Fibroblast of lung (primary cell): ENCODE measurements around the gene MMP20.

ENCODE experiments used
- CTCF ChIP-seq, 2 donors: IDR thresholded peaks in 1 of 2; conservative IDR thresholded peaks in 1 of 2; 1 replicate in 1 of 2; 2 replicates in 1 of 2; pipeline ENCODE4 v1.5.1; 2011 to 2012; ENCODE audit warnings: low read length in 2 of 2, control low read depth in 1 of 2, inconsistent platforms in 1 of 2, low read depth in 1 of 2, mild to moderate bottlenecking in 1 of 2
- EZH2 ChIP-seq: IDR thresholded peaks from 2 replicates; pipeline ENCODE4 v1.5.1; 2012; ENCODE audit warnings: low read length, control low read depth, mild to moderate bottlenecking; ENCODE audit errors: missing control alignments

- TF ChIP-seq EZH2 (no peak), CTCF (conservative IDR thresholded peaks at IDR 0.05 in 1 of 2, IDR thresholded peaks at IDR 0.05 in 1 of 2; ENCODE audit: low read depth in 1 of 2, low read length in 2 of 2) (no peak)
Measured at GRCh38 chr11:102575012-102575411, 50.1 kb downstream of the MMP20 start.
